GM23338 (cell line): Measurements from ENCODE around the gene IGF1R. TPM values are rescaled to one million over a fixed set of nuclear protein-coding genes. Genes with fewer than 3 reads are reported as not detected.

ENCODE experiments used
- EZH2phosphoT487 ChIP-seq: fragments of 200-600 bp; sonication (generic); IDR thresholded peaks from one replicate; pipeline ENCODE4 v1.8.1; 2018; ENCODE audit warnings: antibody characterized with exemption; ENCODE audit not compliant: unreplicated experiment
- JUNB ChIP-seq: IDR thresholded peaks from one replicate; pipeline ENCODE4 v1.6.1; 2016; ENCODE audit warnings: antibody characterized with exemption; ENCODE audit not compliant: unreplicated experiment
- ZNF331 ChIP-seq: fragments of 250-450 bp; sonication (Bioruptor Pico); IDR thresholded peaks from 2 replicates; pipeline ENCODE4 v1.5.0; 2020; ENCODE audit warnings: low read depth, mild to moderate bottlenecking, moderate library complexity
- polyA plus RNA-seq: library from polyadenylated mRNA; unstranded; fragments of >200 nt; fragmentation: Nextera tagmentation; extraction: Ambion mirVana; gene quantifications from 2 replicates; pipeline ENCODE4 v1.2.1, GENCODE V29; 2016
- total RNA-seq: library from RNA; depleted of rRNA; stranded (reverse); fragments of >200 nt; shearing (Covaris generic); gene quantifications from 2 replicates; pipeline ENCODE4 v1.2.3, GENCODE V29; 2014
- TF ChIP-seq, protein P1 (sequence below): fragments of 250-450 bp; sonication (Bioruptor Pico); IDR thresholded peaks from 2 replicates; pipeline ENCODE4 v1.5.0; 2020; ENCODE audit warnings: mild to moderate bottlenecking, moderate library complexity
- TF ChIP-seq, protein P2 (sequence below): IDR thresholded peaks from one replicate; pipeline ENCODE4 v1.6.1; 2018; ENCODE audit warnings: antibody characterized with exemption; ENCODE audit not compliant: unreplicated experiment
- TF ChIP-seq, protein P3 (sequence below): IDR thresholded peaks from 2 replicates; pipeline ENCODE4 v1.6.1; 2016; ENCODE audit warnings: antibody characterized with exemption

IGF1R gene
- total and polyA plus RNA-seq, 2 experiments from 2014 or later = 20.4 to 92.2 TPM

DNA sequence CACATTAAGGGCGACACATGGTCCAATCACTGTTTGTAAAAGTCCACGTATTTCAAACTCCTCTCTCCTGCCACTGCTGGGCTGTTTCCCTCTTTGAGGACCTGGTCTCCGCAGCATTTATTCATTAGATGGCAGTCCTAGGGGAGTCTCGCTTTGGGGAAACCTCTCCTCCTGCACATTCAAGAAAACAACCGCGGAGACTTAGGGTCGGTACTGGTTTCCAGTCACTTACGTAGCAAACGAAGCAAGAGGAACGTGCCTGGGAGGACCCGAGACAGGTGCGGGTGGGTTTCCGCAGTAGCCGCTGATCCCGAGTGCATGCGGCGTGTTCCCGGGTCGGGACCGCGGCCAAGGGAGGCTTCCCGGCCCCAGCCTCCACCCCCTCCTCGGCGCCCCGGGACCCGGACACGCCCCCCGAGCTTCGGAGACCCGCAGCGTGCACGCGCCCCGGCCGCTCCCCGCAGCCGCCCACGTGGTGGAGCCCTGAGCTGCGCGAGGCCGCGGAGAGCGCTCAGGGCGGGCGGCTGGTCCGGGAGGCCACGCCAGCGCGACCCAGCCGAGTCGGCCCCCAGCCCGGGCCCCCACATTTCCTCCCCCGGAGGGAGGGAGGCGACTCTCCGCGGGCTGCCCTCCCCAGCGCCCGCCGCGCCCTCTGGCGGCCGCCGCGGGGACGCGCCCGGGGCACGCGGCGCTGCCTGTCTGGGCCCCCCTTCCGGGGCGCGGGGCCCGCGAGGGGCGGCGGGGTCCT lies 1.1 kb upstream of the IGF1R start (continued):
- TF ChIP-seq, protein P1, sequence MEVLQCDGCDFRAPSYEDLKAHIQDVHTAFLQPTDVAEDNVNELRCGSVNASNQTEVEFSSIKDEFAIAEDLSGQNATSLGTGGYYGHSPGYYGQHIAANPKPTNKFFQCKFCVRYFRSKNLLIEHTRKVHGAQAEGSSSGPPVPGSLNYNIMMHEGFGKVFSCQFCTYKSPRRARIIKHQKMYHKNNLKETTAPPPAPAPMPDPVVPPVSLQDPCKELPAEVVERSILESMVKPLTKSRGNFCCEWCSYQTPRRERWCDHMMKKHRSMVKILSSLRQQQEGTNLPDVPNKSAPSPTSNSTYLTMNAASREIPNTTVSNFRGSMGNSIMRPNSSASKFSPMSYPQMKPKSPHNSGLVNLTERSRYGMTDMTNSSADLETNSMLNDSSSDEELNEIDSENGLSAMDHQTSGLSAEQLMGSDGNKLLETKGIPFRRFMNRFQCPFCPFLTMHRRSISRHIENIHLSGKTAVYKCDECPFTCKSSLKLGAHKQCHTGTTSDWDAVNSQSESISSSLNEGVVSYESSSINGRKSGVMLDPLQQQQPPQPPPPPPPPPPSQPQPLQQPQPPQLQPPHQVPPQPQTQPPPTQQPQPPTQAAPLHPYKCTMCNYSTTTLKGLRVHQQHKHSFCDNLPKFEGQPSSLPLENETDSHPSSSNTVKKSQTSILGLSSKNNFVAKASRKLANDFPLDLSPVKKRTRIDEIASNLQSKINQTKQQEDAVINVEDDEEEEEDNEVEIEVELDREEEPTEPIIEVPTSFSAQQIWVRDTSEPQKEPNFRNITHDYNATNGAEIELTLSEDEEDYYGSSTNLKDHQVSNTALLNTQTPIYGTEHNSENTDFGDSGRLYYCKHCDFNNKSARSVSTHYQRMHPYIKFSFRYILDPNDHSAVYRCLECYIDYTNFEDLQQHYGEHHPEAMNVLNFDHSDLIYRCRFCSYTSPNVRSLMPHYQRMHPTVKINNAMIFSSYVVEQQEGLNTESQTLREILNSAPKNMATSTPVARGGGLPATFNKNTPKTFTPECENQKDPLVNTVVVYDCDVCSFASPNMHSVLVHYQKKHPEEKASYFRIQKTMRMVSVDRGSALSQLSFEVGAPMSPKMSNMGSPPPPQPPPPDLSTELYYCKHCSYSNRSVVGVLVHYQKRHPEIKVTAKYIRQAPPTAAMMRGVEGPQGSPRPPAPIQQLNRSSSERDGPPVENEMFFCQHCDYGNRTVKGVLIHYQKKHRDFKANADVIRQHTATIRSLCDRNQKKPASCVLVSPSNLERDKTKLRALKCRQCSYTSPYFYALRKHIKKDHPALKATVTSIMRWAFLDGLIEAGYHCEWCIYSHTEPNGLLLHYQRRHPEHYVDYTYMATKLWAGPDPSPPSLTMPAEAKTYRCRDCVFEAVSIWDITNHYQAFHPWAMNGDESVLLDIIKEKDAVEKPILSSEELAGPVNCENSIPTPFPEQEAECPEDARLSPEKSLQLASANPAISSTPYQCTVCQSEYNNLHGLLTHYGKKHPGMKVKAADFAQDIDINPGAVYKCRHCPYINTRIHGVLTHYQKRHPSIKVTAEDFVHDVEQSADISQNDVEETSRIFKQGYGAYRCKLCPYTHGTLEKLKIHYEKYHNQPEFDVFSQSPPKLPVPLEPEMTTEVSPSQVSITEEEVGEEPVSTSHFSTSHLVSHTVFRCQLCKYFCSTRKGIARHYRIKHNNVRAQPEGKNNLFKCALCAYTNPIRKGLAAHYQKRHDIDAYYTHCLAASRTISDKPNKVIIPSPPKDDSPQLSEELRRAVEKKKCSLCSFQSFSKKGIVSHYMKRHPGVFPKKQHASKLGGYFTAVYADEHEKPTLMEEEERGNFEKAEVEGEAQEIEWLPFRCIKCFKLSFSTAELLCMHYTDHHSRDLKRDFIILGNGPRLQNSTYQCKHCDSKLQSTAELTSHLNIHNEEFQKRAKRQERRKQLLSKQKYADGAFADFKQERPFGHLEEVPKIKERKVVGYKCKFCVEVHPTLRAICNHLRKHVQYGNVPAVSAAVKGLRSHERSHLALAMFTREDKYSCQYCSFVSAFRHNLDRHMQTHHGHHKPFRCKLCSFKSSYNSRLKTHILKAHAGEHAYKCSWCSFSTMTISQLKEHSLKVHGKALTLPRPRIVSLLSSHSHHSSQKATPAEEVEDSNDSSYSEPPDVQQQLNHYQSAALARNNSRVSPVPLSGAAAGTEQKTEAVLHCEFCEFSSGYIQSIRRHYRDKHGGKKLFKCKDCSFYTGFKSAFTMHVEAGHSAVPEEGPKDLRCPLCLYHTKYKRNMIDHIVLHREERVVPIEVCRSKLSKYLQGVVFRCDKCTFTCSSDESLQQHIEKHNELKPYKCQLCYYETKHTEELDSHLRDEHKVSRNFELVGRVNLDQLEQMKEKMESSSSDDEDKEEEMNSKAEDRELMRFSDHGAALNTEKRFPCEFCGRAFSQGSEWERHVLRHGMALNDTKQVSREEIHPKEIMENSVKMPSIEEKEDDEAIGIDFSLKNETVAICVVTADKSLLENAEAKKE (CRISPR knock-in tag) = no peak
- TF ChIP-seq JUNB = no peak
- no peak for TF ChIP-seq ZNF331 (CRISPR knock-in tag)
- TF ChIP-seq, protein P2, sequence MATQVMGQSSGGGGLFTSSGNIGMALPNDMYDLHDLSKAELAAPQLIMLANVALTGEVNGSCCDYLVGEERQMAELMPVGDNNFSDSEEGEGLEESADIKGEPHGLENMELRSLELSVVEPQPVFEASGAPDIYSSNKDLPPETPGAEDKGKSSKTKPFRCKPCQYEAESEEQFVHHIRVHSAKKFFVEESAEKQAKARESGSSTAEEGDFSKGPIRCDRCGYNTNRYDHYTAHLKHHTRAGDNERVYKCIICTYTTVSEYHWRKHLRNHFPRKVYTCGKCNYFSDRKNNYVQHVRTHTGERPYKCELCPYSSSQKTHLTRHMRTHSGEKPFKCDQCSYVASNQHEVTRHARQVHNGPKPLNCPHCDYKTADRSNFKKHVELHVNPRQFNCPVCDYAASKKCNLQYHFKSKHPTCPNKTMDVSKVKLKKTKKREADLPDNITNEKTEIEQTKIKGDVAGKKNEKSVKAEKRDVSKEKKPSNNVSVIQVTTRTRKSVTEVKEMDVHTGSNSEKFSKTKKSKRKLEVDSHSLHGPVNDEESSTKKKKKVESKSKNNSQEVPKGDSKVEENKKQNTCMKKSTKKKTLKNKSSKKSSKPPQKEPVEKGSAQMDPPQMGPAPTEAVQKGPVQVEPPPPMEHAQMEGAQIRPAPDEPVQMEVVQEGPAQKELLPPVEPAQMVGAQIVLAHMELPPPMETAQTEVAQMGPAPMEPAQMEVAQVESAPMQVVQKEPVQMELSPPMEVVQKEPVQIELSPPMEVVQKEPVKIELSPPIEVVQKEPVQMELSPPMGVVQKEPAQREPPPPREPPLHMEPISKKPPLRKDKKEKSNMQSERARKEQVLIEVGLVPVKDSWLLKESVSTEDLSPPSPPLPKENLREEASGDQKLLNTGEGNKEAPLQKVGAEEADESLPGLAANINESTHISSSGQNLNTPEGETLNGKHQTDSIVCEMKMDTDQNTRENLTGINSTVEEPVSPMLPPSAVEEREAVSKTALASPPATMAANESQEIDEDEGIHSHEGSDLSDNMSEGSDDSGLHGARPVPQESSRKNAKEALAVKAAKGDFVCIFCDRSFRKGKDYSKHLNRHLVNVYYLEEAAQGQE = no peak
- TF ChIP-seq, protein P3, sequence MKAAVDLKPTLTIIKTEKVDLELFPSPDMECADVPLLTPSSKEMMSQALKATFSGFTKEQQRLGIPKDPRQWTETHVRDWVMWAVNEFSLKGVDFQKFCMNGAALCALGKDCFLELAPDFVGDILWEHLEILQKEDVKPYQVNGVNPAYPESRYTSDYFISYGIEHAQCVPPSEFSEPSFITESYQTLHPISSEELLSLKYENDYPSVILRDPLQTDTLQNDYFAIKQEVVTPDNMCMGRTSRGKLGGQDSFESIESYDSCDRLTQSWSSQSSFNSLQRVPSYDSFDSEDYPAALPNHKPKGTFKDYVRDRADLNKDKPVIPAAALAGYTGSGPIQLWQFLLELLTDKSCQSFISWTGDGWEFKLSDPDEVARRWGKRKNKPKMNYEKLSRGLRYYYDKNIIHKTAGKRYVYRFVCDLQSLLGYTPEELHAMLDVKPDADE = no peak
- no peak for TF ChIP-seq EZH2phosphoT487
